Fibroblast of villous mesenchyme (primary cell): Measurements from ENCODE around the gene HGFAC. TPM values are rescaled to one million over a fixed set of nuclear protein-coding genes. Genes with fewer than 3 reads are reported as not detected.

Experiments
- DNase-seq: peaks from one replicate; pipeline ENCODE4 v3.0.0-alpha.2; 2010; ENCODE audit warnings: low read depth
- H3K4me3 ChIP-seq: 2 replicates; pipeline ENCODE4 v1.5.1; 2011; ENCODE audit warnings: low read depth, mild to moderate bottlenecking, low read length
- CTCF ChIP-seq: IDR thresholded peaks from 2 replicates; pipeline ENCODE4 v1.5.1; 2012; ENCODE audit warnings: low read depth, mild to moderate bottlenecking, low read length; ENCODE audit not compliant: insufficient read depth
- total RNA-seq: library from RNA; depleted of rRNA; stranded (reverse); fragments of >200 nt; gene quantifications from 2 replicates; pipeline ENCODE4 v1.2.3, GENCODE V29; 2012

Gene HGFAC
- total RNA-seq, 1 donor = not detected

GRCh38 chr4:3467601-3468031 lies 25.8 kb downstream of the HGFAC start:
- no peak for TF ChIP-seq CTCF
- DNase-seq = no peak
- no peak overlapping the region for H3K4me3 ChIP-seq

- DNase-seq = no peak
- no peak overlapping the region for H3K4me3 ChIP-seq
- TF ChIP-seq CTCF = no peak
Observed at GRCh38 chr4:3468154-3468553, 26.4 kb downstream of the HGFAC start.

GRCh38 chr4:3468804-3469203 lies 27.0 kb downstream of the HGFAC start:
- no peak overlapping the region for H3K4me3 ChIP-seq
- no peak for DNase-seq
- TF ChIP-seq CTCF = no peak

- no peak for TF ChIP-seq CTCF
- DNase-seq = no peak
- H3K4me3 ChIP-seq = no peak overlapping the region
Observed at GRCh38 chr4:3469386-3470243, 27.8 kb downstream of the HGFAC start.

- TF ChIP-seq CTCF = no peak
- DNase-seq = peak; percentile 26
- H3K4me3 ChIP-seq = no peak overlapping the region
Observed at GRCh38 chr4:3470244-3471097, 28.7 kb downstream of the HGFAC start.

GRCh38 chr4:3471098-3471760 lies 29.5 kb downstream of the HGFAC start:
- DNase-seq = no peak
- no peak for TF ChIP-seq CTCF
- H3K4me3 ChIP-seq = no peak overlapping the region
